Measurements from ENCODE around the gene HSD11B1.

Gene HSD11B1

GRCh38 chr1:209755926-209756614 lies 51.4 kb downstream of the HSD11B1 start, which contains the start of gene TRAF3IP3:
Gene TRAF3IP3 (plus strand): TSS chr1:209756053. CDS start chr1:209760040, 3,987 bp downstream.
- peak; percentile 67 for DNase-seq (ENCODE audit: low read depth)

GRCh38 chr1:209756615-209757445 lies 52.2 kb downstream of the HSD11B1 start:
- DNase-seq (ENCODE audit: low read depth) = no peak

- no peak for DNase-seq (ENCODE audit: low read depth)
Measured at GRCh38 chr1:209758400-209758799, 53.8 kb downstream of the HSD11B1 start.

GRCh38 chr1:209759829-209760359 lies 55.2 kb downstream of the HSD11B1 start:
- no peak for DNase-seq (ENCODE audit: low read depth)

- DNase-seq (ENCODE audit: low read depth) = no peak
Measured at GRCh38 chr1:209761011-209761635, 56.5 kb downstream of the HSD11B1 start.

GRCh38 chr1:209766051-209766450 lies 61.4 kb downstream of the HSD11B1 start:
- DNase-seq (ENCODE audit: low read depth) = no peak

- no peak for DNase-seq (ENCODE audit: low read depth)
Measured at GRCh38 chr1:209767096-209767495, 62.5 kb downstream of the HSD11B1 start.

GRCh38 chr1:209767706-209768105 lies 63.1 kb downstream of the HSD11B1 start:
- DNase-seq (ENCODE audit: low read depth) = no peak

- peak; percentile 77 for DNase-seq (ENCODE audit: low read depth)
Measured at GRCh38 chr1:209768354-209768774, 63.7 kb downstream of the HSD11B1 start.

GRCh38 chr1:209769171-209769904 lies 64.7 kb downstream of the HSD11B1 start:
- DNase-seq (ENCODE audit: low read depth) = peak; percentile 66

GRCh38 chr1:209769971-209770370 lies 65.3 kb downstream of the HSD11B1 start:
- DNase-seq (ENCODE audit: low read depth) = no peak

GRCh38 chr1:209770636-209771415 lies 66.2 kb downstream of the HSD11B1 start:
- no peak for DNase-seq (ENCODE audit: low read depth)

- no peak for DNase-seq (ENCODE audit: low read depth)
Measured at GRCh38 chr1:209772126-209772525, 67.5 kb downstream of the HSD11B1 start.

GRCh38 chr1:209774592-209774991 lies 69.9 kb downstream of the HSD11B1 start:
- no peak for DNase-seq (ENCODE audit: low read depth)

- DNase-seq (ENCODE audit: low read depth) = no peak
Measured at GRCh38 chr1:209775678-209776077, 71.0 kb downstream of the HSD11B1 start.

GRCh38 chr1:209777587-209777986 lies 72.9 kb downstream of the HSD11B1 start:
- no peak for DNase-seq (ENCODE audit: low read depth)

- no peak for DNase-seq (ENCODE audit: low read depth)
Measured at GRCh38 chr1:209778102-209778501, 73.5 kb downstream of the HSD11B1 start.

GRCh38 chr1:209780268-209780667 lies 75.6 kb downstream of the HSD11B1 start:
- no peak for DNase-seq (ENCODE audit: low read depth)

- no peak for DNase-seq (ENCODE audit: low read depth)
Measured at GRCh38 chr1:209783386-209783785, 78.7 kb downstream of the HSD11B1 start.
